Cardiac fibroblast (primary cell): ENCODE results near the gene SIK3.

ENCODE experiments used
- DNase-seq, 2 donors: peaks; one replicate each; pipeline versions ENCODE4 v3.0.0 to v3.0.0-alpha.2; 2010; ENCODE audit warnings: low read depth in 2 of 2
- H3K4me3 ChIP-seq, 2 donors: replicated peaks in 1 of 2; 1 replicate in 1 of 2; 2 replicates in 1 of 2; pipeline ENCODE4 v1.5.1; 2011; ENCODE audit warnings: low read depth in 2 of 2, low read length in 2 of 2, mild to moderate bottlenecking in 2 of 2, moderate library complexity in 1 of 2
- TF ChIP-seq, protein P1 (sequence below): IDR thresholded peaks from one replicate; pipeline ENCODE4 v1.5.1; 2011; ENCODE audit warnings: low read depth, mild to moderate bottlenecking, low read length, inconsistent platforms

Gene SIK3

DNA sequence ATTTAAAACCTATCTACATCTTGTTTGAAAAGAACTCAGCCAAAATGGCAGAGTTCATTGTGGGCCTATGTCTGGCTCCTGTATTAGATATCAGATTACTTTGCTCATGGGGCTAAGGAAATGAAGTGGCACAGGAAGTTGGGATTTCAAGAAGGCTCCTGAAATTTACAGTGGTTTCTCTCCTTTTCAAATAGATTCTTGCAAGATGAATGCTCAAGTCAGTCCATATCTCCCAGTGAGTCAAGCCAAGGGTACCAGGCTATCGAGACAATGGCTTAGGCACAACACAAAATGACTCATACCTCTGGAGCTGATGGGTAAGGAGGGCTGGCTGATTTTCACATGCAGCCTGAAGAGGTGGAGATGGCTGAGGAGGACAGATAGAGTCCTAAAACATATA, 236.7 kb downstream of the SIK3 start:
- TF ChIP-seq, protein P1, sequence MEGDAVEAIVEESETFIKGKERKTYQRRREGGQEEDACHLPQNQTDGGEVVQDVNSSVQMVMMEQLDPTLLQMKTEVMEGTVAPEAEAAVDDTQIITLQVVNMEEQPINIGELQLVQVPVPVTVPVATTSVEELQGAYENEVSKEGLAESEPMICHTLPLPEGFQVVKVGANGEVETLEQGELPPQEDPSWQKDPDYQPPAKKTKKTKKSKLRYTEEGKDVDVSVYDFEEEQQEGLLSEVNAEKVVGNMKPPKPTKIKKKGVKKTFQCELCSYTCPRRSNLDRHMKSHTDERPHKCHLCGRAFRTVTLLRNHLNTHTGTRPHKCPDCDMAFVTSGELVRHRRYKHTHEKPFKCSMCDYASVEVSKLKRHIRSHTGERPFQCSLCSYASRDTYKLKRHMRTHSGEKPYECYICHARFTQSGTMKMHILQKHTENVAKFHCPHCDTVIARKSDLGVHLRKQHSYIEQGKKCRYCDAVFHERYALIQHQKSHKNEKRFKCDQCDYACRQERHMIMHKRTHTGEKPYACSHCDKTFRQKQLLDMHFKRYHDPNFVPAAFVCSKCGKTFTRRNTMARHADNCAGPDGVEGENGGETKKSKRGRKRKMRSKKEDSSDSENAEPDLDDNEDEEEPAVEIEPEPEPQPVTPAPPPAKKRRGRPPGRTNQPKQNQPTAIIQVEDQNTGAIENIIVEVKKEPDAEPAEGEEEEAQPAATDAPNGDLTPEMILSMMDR = no peak
- DNase-seq = peak; percentile 58 to 83
- H3K4me3 ChIP-seq = no peak overlapping the region

DNA sequence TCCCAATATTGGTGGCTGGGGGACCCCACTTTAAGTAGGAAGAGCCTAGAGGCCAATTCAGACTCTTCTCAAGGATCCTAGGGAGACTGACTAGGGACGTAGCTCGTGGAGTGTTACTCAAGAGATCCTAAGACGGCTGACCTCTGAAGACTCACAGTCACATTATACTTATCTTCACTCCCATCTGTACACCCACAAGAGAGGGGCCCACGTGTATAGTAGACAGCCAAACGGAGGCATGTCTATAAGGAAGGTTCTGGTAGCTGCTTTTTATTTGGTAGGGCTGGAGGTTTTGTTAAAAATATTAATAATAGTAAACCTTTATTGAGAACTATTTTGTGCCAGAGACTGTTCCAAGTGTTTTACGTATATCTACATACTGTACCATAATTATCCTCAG, 237.9 kb downstream of the SIK3 start:
- H3K4me3 ChIP-seq = no peak overlapping the region
- TF ChIP-seq, protein P1 = no peak
- DNase-seq = no peak

DNA sequence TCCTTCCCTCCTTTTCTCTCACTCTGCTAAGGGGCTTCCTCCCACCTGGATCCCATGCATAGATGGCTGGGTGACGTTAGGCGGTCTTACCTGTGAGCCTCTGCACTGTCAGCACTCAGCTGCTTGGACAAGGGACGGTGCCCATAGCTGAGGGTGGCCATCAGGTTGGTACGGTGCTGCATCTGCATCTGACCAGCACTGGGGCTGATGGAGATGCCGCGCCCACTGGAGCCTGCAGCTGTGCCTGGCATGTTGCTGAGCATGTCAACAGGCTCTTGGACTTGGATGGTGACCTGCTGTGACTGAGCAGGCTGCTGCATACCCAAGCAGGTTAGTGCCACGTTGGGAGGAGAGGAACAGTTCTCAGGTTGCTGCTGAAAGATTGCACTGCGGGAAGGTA, 239.1 kb downstream of the SIK3 start:
- no peak overlapping the region for H3K4me3 ChIP-seq
- TF ChIP-seq, protein P1 = no peak
- DNase-seq = no peak

DNA sequence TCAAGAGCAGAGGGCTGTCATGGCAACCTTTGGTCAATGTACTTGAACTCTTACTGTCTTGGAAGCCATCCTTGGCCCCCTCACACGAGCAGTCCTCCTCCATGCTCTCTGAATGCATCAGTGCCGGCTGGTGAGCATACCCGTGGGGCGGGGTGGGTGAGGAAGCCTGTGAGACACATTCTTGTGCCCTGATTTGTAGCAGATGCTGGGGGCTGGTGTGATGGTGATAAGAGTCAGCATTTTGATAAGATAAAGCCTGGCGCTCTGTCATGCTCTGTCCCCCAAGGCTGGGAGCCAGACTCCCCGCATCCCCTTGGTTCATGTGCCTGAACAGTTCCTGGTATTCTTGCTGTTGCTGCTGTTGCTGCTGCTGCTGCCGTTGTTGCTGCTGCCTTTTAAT, 240.3 kb downstream of the SIK3 start:
- no peak overlapping the region for H3K4me3 ChIP-seq
- no peak for DNase-seq
- TF ChIP-seq, protein P1 = no peak

DNA sequence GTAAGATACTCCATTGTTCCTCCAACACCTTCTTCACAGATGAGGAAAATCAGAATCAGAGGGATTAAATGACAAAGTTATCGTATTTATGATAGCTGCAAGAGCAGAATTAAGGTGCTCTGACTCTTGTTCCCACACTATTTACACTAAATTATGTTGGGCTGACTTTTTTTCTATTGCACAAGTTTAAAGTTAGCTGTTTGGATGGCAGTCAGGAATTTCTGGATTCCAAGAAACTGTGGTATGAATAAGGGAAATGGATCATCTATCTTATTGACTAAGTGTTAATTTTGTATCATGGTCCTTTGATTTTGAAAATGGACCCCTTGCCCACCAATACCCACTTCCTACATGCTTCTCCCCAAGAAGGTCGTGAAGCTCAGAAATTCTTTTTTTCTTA, 240.9 kb downstream of the SIK3 start:
- TF ChIP-seq, protein P1 = no peak
- peak in 1 of 2 donors; percentile 49 for DNase-seq

DNA sequence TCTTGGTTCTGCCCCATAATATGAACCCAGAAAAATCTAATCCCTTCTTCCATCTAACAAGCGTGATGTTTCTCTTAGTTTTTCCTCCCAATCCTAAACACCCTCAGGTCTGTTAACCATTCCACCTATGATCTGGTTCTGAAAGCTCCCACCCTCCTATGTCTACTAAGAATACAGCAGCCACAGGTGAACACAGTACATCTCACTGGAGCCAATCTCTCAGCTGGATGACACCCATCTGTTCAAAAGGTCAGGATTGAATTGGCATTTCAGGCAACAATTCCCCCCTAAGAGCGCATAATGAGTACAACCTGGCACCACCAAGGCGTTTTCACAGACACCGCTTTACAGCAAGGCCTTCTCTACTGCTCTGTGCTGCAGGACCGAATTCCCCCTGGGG, 241.8 kb downstream of the SIK3 start:
- H3K4me3 ChIP-seq = no peak overlapping the region
- no peak for DNase-seq
- TF ChIP-seq, protein P1 = no peak

More for the DNA sequence above, 240.9 kb downstream of the SIK3 start:
- H3K4me3 ChIP-seq = no peak overlapping the region

DNA sequence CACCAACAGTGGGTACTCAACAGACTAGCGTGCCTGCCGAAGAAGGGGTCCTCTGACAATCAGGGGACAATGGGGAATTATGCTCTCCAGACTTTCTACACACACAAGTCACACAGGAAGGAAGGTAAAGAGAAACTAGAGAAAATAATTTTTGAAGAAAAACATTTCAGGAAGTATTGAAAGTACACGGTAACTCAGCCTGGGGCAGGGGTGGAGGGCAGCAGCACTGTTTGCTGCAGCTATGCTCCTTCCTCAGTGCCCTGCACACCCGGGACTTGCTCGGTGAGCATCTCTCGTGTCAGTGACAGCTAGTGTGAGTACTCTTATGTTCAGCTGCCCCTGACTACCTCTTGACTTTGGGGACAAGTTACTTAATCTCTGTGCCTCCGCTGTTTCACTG, 242.8 kb downstream of the SIK3 start:
- no peak overlapping the region for H3K4me3 ChIP-seq
- no peak for DNase-seq
- TF ChIP-seq, protein P1 = no peak
